KMS-11 (cell line): ENCODE data around the gene RREB1.

Source experiments
- H2AFZ ChIP-seq: fragments of 200-600 bp; sonication (generic); 2 replicates; pipeline ENCODE4 v1.6.1; 2016; ENCODE audit warnings: antibody characterized with exemption, mixed run types, low read depth
- H3K27ac ChIP-seq: fragments of 200-600 bp; sonication (generic); 2 replicates; pipeline ENCODE4 v1.6.1; 2016; ENCODE audit warnings: mild to moderate bottlenecking, mixed run types
- H3K27me3 ChIP-seq: fragments of 200-600 bp; sonication (generic); 2 replicates; pipeline ENCODE4 v1.6.1; 2017; ENCODE audit warnings: mild to moderate bottlenecking, low read depth, mixed run types, moderate library complexity; ENCODE audit not compliant: insufficient read depth
- H3K36me3 ChIP-seq: fragments of 200-600 bp; sonication (generic); 2 replicates; pipeline ENCODE4 v1.6.1; 2017; ENCODE audit warnings: mild to moderate bottlenecking, mixed run types; ENCODE audit not compliant: insufficient read depth
- H3K4me1 ChIP-seq: fragments of 200-600 bp; sonication (generic); 2 replicates; pipeline ENCODE4 v1.6.1; 2016; ENCODE audit warnings: mild to moderate bottlenecking, low read depth, mixed run types; ENCODE audit not compliant: poor library complexity, severe bottlenecking
- H3K4me2 ChIP-seq: fragments of 200-600 bp; sonication (generic); 2 replicates; pipeline ENCODE4 v1.7.0; 2016; ENCODE audit warnings: mild to moderate bottlenecking, mixed run types
- H3K4me3 ChIP-seq: fragments of 200-600 bp; sonication (generic); IDR thresholded peaks from 2 replicates; pipeline ENCODE4 v1.6.1; 2017; ENCODE audit warnings: low read depth, low read length, mixed read lengths; ENCODE audit not compliant: insufficient read depth
- H3K79me2 ChIP-seq: fragments of 200-600 bp; sonication (generic); 2 replicates; pipeline ENCODE4 v1.6.1; 2016; ENCODE audit warnings: low read depth, mixed run types; ENCODE audit not compliant: insufficient read depth
- H3K9ac ChIP-seq: fragments of 200-600 bp; sonication (generic); 2 replicates; pipeline ENCODE4 v1.6.1; 2016; ENCODE audit warnings: mild to moderate bottlenecking, mixed run types
- H4K20me1 ChIP-seq: fragments of 200-600 bp; sonication (generic); 2 replicates; pipeline ENCODE4 v1.6.1; 2016; ENCODE audit warnings: mild to moderate bottlenecking, mixed run types; ENCODE audit not compliant: insufficient read depth
- TF ChIP-seq, protein P1 (sequence below): fragments of 200-600 bp; sonication (generic); conservative IDR thresholded peaks from 2 replicates; pipeline ENCODE4 v1.6.1; 2017; ENCODE audit warnings: low read depth, mild to moderate bottlenecking, antibody characterized with exemption, low read length, moderate library complexity, mixed read lengths

RREB1 gene

DNA sequence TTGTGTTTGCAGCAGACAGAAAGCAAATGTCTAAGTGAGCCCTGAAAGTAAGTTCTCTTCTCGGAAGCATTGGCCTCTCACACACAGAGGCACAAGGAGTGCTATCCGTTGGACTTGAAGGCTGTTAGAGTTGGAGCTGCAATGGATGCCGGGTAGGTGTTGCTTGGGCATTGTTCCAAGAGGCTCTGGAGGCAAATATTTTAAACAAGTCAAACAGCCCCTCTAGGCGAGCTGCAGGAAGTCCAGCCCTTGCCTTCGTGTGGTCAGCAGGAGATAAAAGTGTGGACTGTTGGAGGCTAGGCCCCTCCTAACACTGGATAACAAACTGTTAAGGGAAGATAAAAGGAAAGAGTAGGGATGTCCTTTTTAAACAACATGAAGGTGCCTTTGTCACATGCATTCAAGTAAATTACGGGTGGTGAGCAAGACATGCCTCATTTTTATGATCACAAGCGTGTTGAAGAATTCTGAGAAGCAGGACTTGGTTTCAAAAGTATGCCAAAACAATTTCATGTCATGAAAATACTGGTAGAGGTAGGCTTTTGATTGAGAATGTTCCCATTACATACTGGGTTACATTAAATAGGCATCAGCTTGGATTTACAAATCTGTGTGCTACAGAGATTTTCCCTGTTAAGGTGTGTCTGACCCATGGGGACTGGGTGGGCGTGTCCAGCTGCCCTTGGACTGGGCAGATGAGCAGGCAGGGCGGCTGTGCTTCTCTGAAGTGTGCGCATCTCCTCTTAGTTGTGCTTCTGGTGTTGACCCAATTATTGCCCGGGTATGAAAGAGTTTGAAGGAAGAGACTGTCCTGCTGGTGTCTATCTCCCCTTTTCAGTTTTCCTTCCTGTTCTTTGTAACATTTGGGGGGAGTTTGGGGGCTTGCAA is 57.5 kb downstream of the RREB1 start:
- H3K79me2 ChIP-seq, result peaks cover 13% of the 10 kb centered on the region; the same call in 1 of the 2 replicates
- no peak overlapping the region for H3K27ac ChIP-seq
- H3K4me3 ChIP-seq, result no peak overlapping the region
- TF ChIP-seq, protein P1, sequence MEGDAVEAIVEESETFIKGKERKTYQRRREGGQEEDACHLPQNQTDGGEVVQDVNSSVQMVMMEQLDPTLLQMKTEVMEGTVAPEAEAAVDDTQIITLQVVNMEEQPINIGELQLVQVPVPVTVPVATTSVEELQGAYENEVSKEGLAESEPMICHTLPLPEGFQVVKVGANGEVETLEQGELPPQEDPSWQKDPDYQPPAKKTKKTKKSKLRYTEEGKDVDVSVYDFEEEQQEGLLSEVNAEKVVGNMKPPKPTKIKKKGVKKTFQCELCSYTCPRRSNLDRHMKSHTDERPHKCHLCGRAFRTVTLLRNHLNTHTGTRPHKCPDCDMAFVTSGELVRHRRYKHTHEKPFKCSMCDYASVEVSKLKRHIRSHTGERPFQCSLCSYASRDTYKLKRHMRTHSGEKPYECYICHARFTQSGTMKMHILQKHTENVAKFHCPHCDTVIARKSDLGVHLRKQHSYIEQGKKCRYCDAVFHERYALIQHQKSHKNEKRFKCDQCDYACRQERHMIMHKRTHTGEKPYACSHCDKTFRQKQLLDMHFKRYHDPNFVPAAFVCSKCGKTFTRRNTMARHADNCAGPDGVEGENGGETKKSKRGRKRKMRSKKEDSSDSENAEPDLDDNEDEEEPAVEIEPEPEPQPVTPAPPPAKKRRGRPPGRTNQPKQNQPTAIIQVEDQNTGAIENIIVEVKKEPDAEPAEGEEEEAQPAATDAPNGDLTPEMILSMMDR, result no peak
- H3K4me1 ChIP-seq, result peaks cover 17% of the 10 kb centered on the region
- H4K20me1 ChIP-seq, result no peaks in the 10 kb centered on the region
- no peak overlapping the region for H3K9ac ChIP-seq
- no peaks in the 10 kb centered on the region for H3K27me3 ChIP-seq
- no peaks in the 10 kb centered on the region for H3K36me3 ChIP-seq
- H2AFZ ChIP-seq, result no peak overlapping the region
- no peak overlapping the region for H3K4me2 ChIP-seq

DNA sequence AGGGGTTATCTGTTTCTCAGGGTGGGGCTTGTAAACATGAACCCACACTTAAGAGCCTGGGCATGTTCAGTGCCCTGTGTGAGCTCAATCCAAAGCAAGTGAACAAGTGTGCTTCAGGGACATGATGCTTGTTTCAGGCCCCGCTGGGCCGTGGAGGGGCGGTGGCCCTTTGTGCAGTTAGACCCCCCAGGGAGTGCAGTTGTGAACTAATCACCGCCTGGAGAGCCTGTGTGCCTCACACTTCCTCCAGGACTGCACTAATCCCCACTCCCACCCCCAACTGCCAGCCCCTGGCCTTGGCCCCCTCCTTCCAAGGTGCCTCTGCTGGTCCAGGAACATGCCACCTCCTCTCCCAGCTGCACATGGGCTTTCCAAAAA is 58.1 kb downstream of the RREB1 start:
- H3K27ac ChIP-seq, result no peak overlapping the region
- TF ChIP-seq, protein P1, result no peak
- no peak overlapping the region for H3K4me3 ChIP-seq
- no peaks in the 10 kb centered on the region for H3K36me3 ChIP-seq
- no peak overlapping the region for H3K9ac ChIP-seq
- no peaks in the 10 kb centered on the region for H3K27me3 ChIP-seq
- peaks cover 13% of the 10 kb centered on the region; the same call in 1 of the 2 replicates for H3K79me2 ChIP-seq
- no peaks in the 10 kb centered on the region for H4K20me1 ChIP-seq
- no peak overlapping the region for H2AFZ ChIP-seq
- H3K4me2 ChIP-seq, result no peak overlapping the region
- peaks cover 10% of the 10 kb centered on the region for H3K4me1 ChIP-seq

DNA sequence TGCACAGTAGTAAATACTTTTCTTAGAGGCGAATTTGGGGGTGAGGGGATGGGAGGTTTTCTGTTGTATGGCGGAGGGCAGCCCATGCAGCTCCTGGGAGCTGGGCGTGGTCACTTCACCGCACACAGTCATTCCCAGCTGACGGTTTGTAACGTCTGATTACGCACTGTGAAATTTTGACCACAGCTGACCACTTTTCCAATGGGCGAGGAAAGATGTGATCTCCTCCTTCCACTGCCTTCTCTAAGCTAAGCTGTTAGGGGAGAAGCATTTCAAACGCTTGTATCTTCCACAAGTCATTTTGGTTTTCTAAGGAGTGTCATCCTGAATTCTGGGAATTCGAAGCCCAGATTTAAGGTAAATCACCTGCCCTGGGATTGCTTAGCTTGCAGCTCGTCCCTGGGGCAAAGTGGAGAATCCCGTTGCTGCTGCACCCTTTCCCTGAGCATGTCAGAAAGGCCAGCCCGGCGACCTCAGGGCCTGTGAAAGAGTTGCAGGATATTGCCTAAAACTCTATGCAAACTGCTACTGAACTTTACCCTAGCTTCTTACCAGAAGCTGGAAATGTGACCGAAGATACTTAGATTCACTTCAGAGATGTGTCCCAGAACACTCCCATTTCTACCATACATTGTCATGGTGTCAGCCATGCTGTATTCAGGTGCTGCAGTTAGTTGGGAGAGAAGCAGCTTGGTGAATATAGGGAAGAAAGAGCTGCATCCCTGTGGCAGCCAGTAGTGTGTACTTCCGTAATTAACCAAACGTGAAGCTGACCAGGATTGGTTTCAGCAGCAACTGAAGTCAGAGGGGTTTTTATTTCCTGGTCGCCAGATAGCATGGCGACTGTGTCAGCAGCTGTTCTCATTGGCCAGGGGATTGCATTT is 58.9 kb downstream of the RREB1 start:
- Histone ChIP-seq H3K4me1 (peaks cover 3% of the 10 kb centered on the region), H3K4me3 (no peak overlapping the region), H2AFZ (no peak overlapping the region), H3K4me2 (no peak overlapping the region), H3K79me2 (peaks cover 17% of the 10 kb centered on the region; the same call in 1 of the 2 replicates), H3K27me3 (no peaks in the 10 kb centered on the region), H4K20me1 (no peaks in the 10 kb centered on the region), H3K9ac (no peak overlapping the region), H3K27ac (no peak overlapping the region), H3K36me3 (no peaks in the 10 kb centered on the region)
- TF ChIP-seq, protein P1, result no peak

DNA sequence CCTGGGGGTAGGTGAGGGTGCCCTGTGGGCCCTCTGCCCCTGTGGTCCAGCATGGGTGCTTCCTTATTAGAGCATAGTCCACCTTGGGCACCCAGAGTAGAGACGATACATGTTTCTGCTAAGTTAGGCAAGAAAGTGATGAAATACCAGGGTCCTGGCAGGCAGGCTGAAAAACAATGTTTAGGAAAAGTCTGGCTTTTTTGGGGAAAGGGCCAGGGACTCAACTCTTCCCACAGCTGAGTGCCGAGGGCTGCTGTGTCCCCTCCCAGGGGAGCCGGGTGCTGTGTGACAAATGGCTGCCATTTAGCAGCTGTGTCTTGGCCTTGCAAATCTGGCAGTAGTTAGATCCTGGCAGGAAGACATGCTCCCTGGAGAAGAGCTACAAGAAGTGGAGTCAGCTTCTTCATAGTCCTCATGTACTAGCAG is 61.5 kb downstream of the RREB1 start:
- Histone ChIP-seq H3K79me2 (peaks cover 13% of the 10 kb centered on the region), H3K4me3 (no peak overlapping the region), H4K20me1 (no peaks in the 10 kb centered on the region), H3K36me3 (no peaks in the 10 kb centered on the region), H3K9ac (no peak overlapping the region), H2AFZ (no peak overlapping the region), H3K27me3 (no peaks in the 10 kb centered on the region), H3K4me1 (peaks cover 2% of the 10 kb centered on the region), H3K27ac (no peak overlapping the region), H3K4me2 (no peak overlapping the region)
- TF ChIP-seq, protein P1, result no peak
